K562 (cell line): ENCODE data around the gene CACNA1C. TPM values are rescaled to one million over a fixed set of nuclear protein-coding genes. Genes with fewer than 3 reads are reported as not detected.

Source experiments
- ATAC-seq: fragments of 200-7000 bp; cut with Tn5 transposase; 3 replicates; pipeline ENCODE4 v1.9.1; 2020; ENCODE audit warnings: moderate library complexity
- BruUV-seq: library from RNA; stranded (reverse); fragments of 400-500 nt; replicated peaks from 2 replicates; lab custom pipeline; 2021; lab: Mats Ljungman, UMichigan
- CTCF ChIA-PET: fragments of 300-600 bp; formaldehyde crosslinking; extraction: SDS; loops from one replicate; lab custom pipeline; 2021; ENCODE audit warnings: low intra/inter-chr PET ratio; lab: Yijun Ruan, JAX
- POLR2A ChIA-PET: fragments of 300-600, 350-650 bp; sonication (Branson Sonifier 250); formaldehyde crosslinking; extraction: SDS; loops from one replicate; lab custom pipeline; 2021; ENCODE audit warnings: antibody characterized with exemption, inconsistent platforms; lab: Yijun Ruan, JAX
- DNase-seq, 4 experiments: peaks; one replicate each; pipeline versions ENCODE4 v3.0.0 to v3.0.0-alpha.2; 2011 to 2018; ENCODE audit warnings: low spot score in 3 of 4, mixed read lengths in 3 of 4; ENCODE audit errors: extremely low read depth in 1 of 4
- FAIRE-seq: peaks from 2 replicates; lab custom pipeline; 2011; peaks lifted over from hg19 to GRCh38; lab: Jason Lieb, UNC
- H2AFZ ChIP-seq: 2 replicates; pipeline ENCODE4 v1.6.0; 2011; ENCODE audit warnings: low read depth, low read length, control low read depth, inconsistent platforms
- H3K27ac ChIP-seq: fragments of 200-600 bp; 3 replicates; pipeline ENCODE4 v1.8.0; 2011; ENCODE audit warnings: low read depth, mild to moderate bottlenecking, control low read depth, inconsistent platforms, low read length, moderate library complexity, mixed read lengths; ENCODE audit errors: extremely low read depth
- H3K27me3 ChIP-seq, 2 experiments: fragments of 300-600 bp in 1 of 2; 2 replicates in 1 of 2; 3 replicates in 1 of 2; pipeline versions ENCODE4 v1.6.0 to v1.8.0; 2011; ENCODE audit warnings: inconsistent platforms in 2 of 2, low read length in 2 of 2, mild to moderate bottlenecking in 1 of 2, mixed read lengths in 1 of 2, moderate library complexity in 1 of 2; ENCODE audit not compliant: control insufficient read depth in 2 of 2, insufficient read depth in 2 of 2
- H3K36me3 ChIP-seq: fragments of 300-600 bp; 3 replicates; pipeline ENCODE4 v1.8.0; 2011; ENCODE audit warnings: mild to moderate bottlenecking, low read length, inconsistent platforms; ENCODE audit not compliant: control insufficient read depth, insufficient read depth
- H3K4me1 ChIP-seq, 2 experiments: fragments of 200-600 bp in 1 of 2; replicated peaks in 1 of 2; 2 replicates in 1 of 2; 3 replicates in 1 of 2; pipeline versions ENCODE4 v1.5.1 to v1.8.0; 2011; ENCODE audit warnings: inconsistent platforms in 2 of 2, low read length in 2 of 2, mild to moderate bottlenecking in 1 of 2, mixed read lengths in 1 of 2, moderate library complexity in 1 of 2; ENCODE audit not compliant: control insufficient read depth in 2 of 2, insufficient read depth in 2 of 2
- H3K4me2 ChIP-seq: 2 replicates; pipeline ENCODE4 v1.6.1; 2011; ENCODE audit warnings: low read length, control low read depth, inconsistent platforms, mixed read lengths; ENCODE audit not compliant: insufficient read depth
- H3K4me3 ChIP-seq: fragments of 200-600 bp; sonication (generic), shearing (Covaris generic); 2 replicates; pipeline ENCODE4 v1.5.1; 2016; ENCODE audit warnings: control low read depth, inconsistent platforms
- H3K79me2 ChIP-seq: fragments of 200-600 bp; 3 replicates; pipeline ENCODE4 v1.8.0; 2011; ENCODE audit warnings: low read length, inconsistent platforms; ENCODE audit not compliant: control insufficient read depth, insufficient read depth
- H3K9ac ChIP-seq, 2 experiments: 2 replicates each; pipeline versions ENCODE4 v1.6.0 to v1.6.1; 2011; ENCODE audit warnings: low read depth in 2 of 2, low read length in 2 of 2, control low read depth in 1 of 2, inconsistent platforms in 1 of 2, mild to moderate bottlenecking in 1 of 2, mixed read lengths in 1 of 2; ENCODE audit not compliant: insufficient read depth in 1 of 2
- H3K9me1 ChIP-seq: one replicate; pipeline ENCODE4 v1.6.0; 2011; ENCODE audit warnings: inconsistent platforms, mild to moderate bottlenecking, low read length, moderate library complexity; ENCODE audit not compliant: control insufficient read depth, insufficient read depth
- H3K9me3 ChIP-seq: replicated peaks from 2 replicates; pipeline ENCODE4 v1.5.1; 2011; ENCODE audit warnings: low read depth, low read length, inconsistent platforms; ENCODE audit not compliant: control insufficient read depth, insufficient read depth
- H4K20me1 ChIP-seq: replicated peaks from 2 replicates; pipeline ENCODE4 v1.6.1; 2011; ENCODE audit warnings: low read length, inconsistent platforms, mixed read lengths; ENCODE audit not compliant: control insufficient read depth, insufficient read depth
- ZFPM2 ChIP-seq: fragments of 250-450 bp; sonication (Bioruptor Pico); IDR thresholded peaks from 2 replicates; pipeline ENCODE4 v1.5.1; 2022; ENCODE audit warnings: mild to moderate bottlenecking
- ZNF274 ChIP-seq: IDR thresholded peaks from 2 replicates; pipeline ENCODE4 v1.6.1; 2011; ENCODE audit warnings: low read depth, mild to moderate bottlenecking, low read length, moderate library complexity, borderline replicate concordance
- ZNF354B ChIP-seq: fragments of 250-450 bp; sonication (Bioruptor Pico); IDR thresholded peaks from 2 replicates; pipeline ENCODE4 v1.4.0; 2020
- WGBS: fragments of 100-300 bp; shearing (Covaris generic); methylation state at CpG from one replicate; pipeline ENCODE4 v1.1.6; 2016; ENCODE audit warnings: low coverage, mixed read lengths; ENCODE audit not compliant: insufficient coverage; ENCODE audit errors: missing lambda C conversion rate; 5-methylcytosine and 5-hydroxymethylcytosine counted together
- in situ Hi-C: fragments of 300-500 bp; cut with MboI; formaldehyde crosslinking; loops from 4 replicates; pipeline ENCODE4 v1.15.0; 2018; ENCODE audit warnings: inconsistent platforms, mixed read lengths
- intact Hi-C: fragments of 100-400 bp; cut with micrococcal nuclease; formaldehyde crosslinking; loops from 2 replicates; pipeline ENCODE4 v1.14.2; 2022
- polyA plus RNA-seq, 8 experiments: library from polyadenylated mRNA; depleted of rRNA in 4 of 8; stranded (reverse) in 5 of 8; unstranded in 3 of 8; fragments of >200 nt; fragmentation: Nextera tagmentation in 2 of 8; fragmentation: Illumina TruSeq in 1 of 8; extraction: Ambion mirVana in 2 of 8; extraction: Trizol in 1 of 8; gene quantifications; 2 replicates each; pipeline versions ENCODE4 v1.2.1 to v1.2.3, GENCODE V29; 2011 to 2014; ENCODE audit warnings: inconsistent platforms in 1 of 8, missing spikeins in 1 of 8
- total RNA-seq, 7 experiments: library from RNA; depleted of rRNA in 6 of 7; stranded (reverse); fragments of >200 nt in 6 of 7; fragmentation: Illumina TruSeq in 2 of 7; extraction: Trizol in 2 of 7; gene quantifications; 2 replicates each; pipeline versions ENCODE4 v1.2.1 to v1.2.3, GENCODE V29; 2011 to 2021; ENCODE audit warnings: low replicate concordance in 1 of 7
- TF ChIP-seq, protein P1 (sequence below): sonication (generic); formaldehyde crosslinking; IDR thresholded peaks from 2 replicates; pipeline ENCODE4 v1.8.0; 2022; ENCODE audit warnings: mild to moderate bottlenecking, missing genetic modification reagents

CACNA1C gene
- total and polyA plus RNA-seq, 9 of the 15 experiments (the other 6 are each of a cell fraction or from before 2014, with no cell fraction given), result not detected

DNA sequence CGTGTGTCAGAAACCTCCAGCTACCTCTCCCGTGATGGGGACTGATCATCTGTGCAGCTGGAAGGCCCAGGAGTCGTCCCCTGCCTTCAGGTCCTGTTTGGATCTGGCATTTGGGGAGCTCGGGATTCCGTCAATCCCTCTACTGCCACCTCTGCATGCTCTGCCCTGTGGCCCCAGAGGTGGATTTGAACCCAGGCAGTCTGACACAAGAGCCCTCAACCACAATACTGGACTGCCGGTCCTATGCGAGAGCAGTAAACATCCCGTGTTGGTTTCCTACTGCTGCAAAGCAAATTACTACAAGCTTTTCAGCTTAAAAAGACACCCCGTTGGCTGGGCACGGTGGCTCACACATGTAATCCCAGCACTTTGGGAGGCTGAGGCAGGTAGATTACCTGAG, 620.1 kb downstream of the CACNA1C start:
- TF ChIP-seq ZFPM2 (no peak), ZNF354B (CRISPR knock-in tag) (no peak), ZNF274 (no peak)
- TF ChIP-seq, protein P1, sequence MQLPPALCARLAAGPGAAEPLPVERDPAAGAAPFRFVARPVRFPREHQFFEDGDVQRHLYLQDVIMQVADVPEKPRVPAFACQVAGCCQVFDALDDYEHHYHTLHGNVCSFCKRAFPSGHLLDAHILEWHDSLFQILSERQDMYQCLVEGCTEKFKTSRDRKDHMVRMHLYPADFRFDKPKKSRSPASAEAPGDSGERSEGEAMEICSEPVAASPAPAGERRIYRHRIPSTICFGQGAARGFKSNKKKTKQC (CRISPR knock-in tag), result no peak
- Histone ChIP-seq H3K4me1 (peaks cover 0 to 8% of the 10 kb centered on the region in 2 experiments; a peak in 1 of 5 replicates), H3K36me3 (no peaks in the 10 kb centered on the region), H3K27me3 (peaks cover 2 to 29% of the 10 kb centered on the region in 2 experiments; a peak in 4 of 5 replicates), H3K9me3 (no peaks in the 10 kb centered on the region), H3K4me2 (no peak overlapping the region), H3K27ac (no peak overlapping the region), H3K9ac (no peak overlapping the region), H3K9me1 (no peaks in the 10 kb centered on the region), H3K79me2 (no peaks in the 10 kb centered on the region), H2AFZ (no peak overlapping the region), H4K20me1 (no peaks in the 10 kb centered on the region), H3K4me3 (no peak overlapping the region)
- 4% methylated on average over 9 of the region's 10 CpGs for WGBS
- ChIA-PET POLR2A (interaction anchor here (0.6 kb wide), 1 partner anchor 871 kb away, joined by 3 read pairs; no protein-coding TSS in a partner anchor), CTCF (no interaction called here)
- ATAC-seq, result no peak
- BruUV-seq, result no TSS peak
- intact Hi-C loops, result no loop called here
- no peak for DNase-seq
- FAIRE-seq, result no peak
- in situ Hi-C loops, result no loop called here
